ENCODE measurements around the gene TCHHL1.

Gene TCHHL1
- 0 reads per million in 2 experiments for total RNA-seq

- DNase-seq (ENCODE audit: low read depth): no peak
Observed at GRCh38 chr1:152089014-152089674, at the start of gene TCHHL1. TSS of gene TCHHL1 (minus strand) at chr1:152089064. CDS start at chr1:152088143, 921 bp downstream.

GRCh38 chr1:152137215-152137614 lies 48.4 kb upstream of the TCHHL1 start:
- no peak for DNase-seq (ENCODE audit: low read depth)

- no peak for DNase-seq (ENCODE audit: low read depth)
Observed at GRCh38 chr1:152130186-152130585, 41.3 kb upstream of the TCHHL1 start.

- no peak for DNase-seq (ENCODE audit: low read depth)
Observed at GRCh38 chr1:152127673-152128072, 38.8 kb upstream of the TCHHL1 start.

GRCh38 chr1:152125834-152126443 lies 37.1 kb upstream of the TCHHL1 start:
- no peak for DNase-seq (ENCODE audit: low read depth)

- DNase-seq (ENCODE audit: low read depth): no peak
Observed at GRCh38 chr1:152118915-152119314, 30.1 kb upstream of the TCHHL1 start.

GRCh38 chr1:152115344-152115743 lies 26.5 kb upstream of the TCHHL1 start, which contains the start of gene TCHH:
TSS of gene TCHH (minus strand) at chr1:152115444. CDS start at chr1:152114080, 1,364 bp downstream.
- no peak for DNase-seq (ENCODE audit: low read depth)

GRCh38 chr1:152112885-152113432 lies 24.1 kb upstream of the TCHHL1 start:
- DNase-seq (ENCODE audit: low read depth): no peak

GRCh38 chr1:152112101-152112884 lies 23.4 kb upstream of the TCHHL1 start:
- DNase-seq (ENCODE audit: low read depth): no peak

- no peak for DNase-seq (ENCODE audit: low read depth)
Observed at GRCh38 chr1:152111515-152111968, 22.7 kb upstream of the TCHHL1 start.

- no peak for DNase-seq (ENCODE audit: low read depth)
Observed at GRCh38 chr1:152110860-152111514, 22.1 kb upstream of the TCHHL1 start.

GRCh38 chr1:152110365-152110859 lies 21.5 kb upstream of the TCHHL1 start:
- no peak for DNase-seq (ENCODE audit: low read depth)

- DNase-seq (ENCODE audit: low read depth): no peak
Observed at GRCh38 chr1:152109998-152110294, 21.1 kb upstream of the TCHHL1 start.

GRCh38 chr1:152109231-152109997 lies 20.6 kb upstream of the TCHHL1 start:
- DNase-seq (ENCODE audit: low read depth): no peak

GRCh38 chr1:152108882-152109222 lies 20.0 kb upstream of the TCHHL1 start:
- no peak for DNase-seq (ENCODE audit: low read depth)

GRCh38 chr1:152107984-152108881 lies 19.4 kb upstream of the TCHHL1 start:
- no peak for DNase-seq (ENCODE audit: low read depth)

GRCh38 chr1:152107031-152107983 lies 18.4 kb upstream of the TCHHL1 start:
- DNase-seq (ENCODE audit: low read depth): no peak

- no peak for DNase-seq (ENCODE audit: low read depth)
Observed at GRCh38 chr1:152104854-152105253, 16.0 kb upstream of the TCHHL1 start.

GRCh38 chr1:152096931-152097330 lies 8.1 kb upstream of the TCHHL1 start:
- DNase-seq (ENCODE audit: low read depth): no peak

Data from T follicular helper cell (primary cell).